GM18909 (cell line): ENCODE results near the gene AKR1B1.

ENCODE experiments used
- ATAC-seq: cut with Tn5 transposase; IDR thresholded peaks from one replicate; pipeline ENCODE4 v1.9.1; 2021; ENCODE audit warnings: mild to moderate bottlenecking; ENCODE audit not compliant: unreplicated experiment, poor library complexity

Gene AKR1B1

DNA sequence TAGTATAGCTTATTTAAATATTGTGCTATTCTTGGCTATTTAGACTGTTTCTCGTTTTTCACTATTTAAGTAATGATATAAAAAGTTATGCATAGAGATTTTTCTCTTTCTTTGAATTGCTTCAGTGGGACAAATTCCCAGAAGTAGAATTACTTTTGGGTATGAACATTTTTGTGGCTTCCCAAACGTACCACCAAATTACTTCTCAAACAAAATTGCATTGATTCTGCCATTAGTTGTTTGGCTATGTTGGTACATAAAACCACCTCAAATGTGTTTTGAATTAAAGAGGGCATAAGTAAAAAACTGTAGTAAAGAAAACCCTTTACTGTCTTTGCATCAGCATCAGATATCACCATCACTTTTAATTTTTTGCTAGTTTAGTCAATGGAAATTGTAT lies 31.0 kb downstream of the AKR1B1 start:
- no peak for ATAC-seq

DNA sequence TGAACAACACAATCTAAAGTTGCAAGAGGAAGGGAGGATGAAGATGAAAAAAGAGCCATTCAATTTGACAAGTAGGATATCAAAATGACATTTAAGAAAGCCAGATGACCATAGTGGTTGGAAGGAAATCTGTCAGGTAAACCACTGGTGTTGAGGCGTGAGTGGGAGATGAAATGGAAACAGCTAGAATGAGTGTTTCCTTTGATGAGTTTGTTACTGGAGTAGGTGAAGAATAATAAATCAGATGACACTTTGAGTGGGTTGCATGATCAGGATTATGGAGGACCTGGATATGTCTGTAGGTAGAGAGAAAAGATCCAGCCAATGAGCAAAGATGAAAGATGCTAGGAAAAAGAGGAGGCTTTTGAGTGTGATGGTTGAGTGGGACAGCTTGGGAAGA lies 33.1 kb downstream of the AKR1B1 start:
- ATAC-seq: no peak

DNA sequence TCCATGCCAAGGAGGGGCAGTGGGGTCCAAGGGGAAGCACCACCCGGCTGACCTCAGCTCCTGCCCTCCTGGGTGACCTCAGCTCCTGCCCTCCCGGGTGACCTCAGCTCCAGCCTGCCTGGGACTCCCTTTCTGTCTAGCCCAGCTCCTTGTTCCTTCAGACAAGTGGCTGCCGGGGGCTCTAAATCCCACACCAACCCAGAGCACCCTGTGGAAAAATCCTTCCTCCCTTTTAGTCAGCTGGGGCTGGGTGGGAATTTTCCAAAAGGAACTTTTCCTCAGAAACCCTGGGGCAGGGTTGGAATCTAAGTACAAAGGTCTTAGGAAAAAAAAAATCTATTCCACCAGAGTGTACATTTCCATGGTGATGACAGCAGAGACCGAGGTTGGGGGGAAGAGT lies 36.3 kb downstream of the AKR1B1 start:
- no peak for ATAC-seq

DNA sequence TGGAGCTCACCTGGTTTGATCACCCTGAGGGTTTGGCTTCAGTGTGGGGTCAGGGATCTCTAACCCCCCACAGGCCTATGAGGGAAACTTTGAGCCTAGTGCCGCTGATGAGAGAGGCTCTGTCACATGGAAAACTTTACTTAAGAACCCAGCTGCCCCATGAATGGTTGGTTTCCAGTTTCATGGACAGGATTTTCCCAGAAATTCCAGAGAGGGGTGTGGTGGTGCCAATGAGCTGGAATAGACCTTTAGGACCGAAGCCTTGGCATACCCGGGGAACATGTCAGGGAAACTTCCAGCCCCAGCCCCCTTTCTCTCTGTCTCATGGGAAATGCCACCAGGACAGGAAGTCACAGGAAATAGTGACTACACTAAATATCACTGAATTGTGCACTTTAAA lies 36.9 kb downstream of the AKR1B1 start:
- no peak for ATAC-seq

DNA sequence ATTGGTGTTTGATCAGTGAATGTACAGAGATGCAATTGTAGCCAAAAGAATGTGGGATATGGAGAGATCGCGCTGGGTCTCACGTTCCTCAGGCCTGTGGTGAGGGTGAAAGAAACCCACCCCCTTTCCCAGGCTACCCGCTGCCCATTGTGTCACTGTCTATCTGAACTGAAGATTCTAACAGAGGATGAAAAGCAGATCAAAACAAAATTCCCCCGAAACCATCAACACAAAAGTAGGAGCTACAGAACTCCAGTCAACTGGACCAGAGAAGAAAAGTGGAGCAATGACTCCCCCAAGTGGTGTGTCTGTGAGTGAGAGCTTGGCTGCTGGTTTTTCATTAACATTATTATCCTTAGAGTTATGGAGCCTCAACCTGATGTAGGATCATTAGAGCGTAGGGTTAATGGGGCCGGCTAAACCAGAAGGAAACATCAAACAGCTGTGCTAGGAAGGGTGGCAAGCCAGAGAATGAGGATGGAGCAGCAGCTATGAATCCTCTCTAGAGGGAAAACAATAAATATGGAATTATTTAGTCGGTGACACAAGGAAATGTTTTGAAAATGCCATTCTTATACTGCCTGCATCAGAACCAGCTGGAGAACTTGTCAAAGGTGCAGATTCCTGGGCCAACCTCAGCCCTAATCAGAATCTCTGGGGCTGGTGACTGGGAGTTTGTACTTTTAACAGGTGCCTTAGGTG lies 38.3 kb downstream of the AKR1B1 start:
- no peak for ATAC-seq

DNA sequence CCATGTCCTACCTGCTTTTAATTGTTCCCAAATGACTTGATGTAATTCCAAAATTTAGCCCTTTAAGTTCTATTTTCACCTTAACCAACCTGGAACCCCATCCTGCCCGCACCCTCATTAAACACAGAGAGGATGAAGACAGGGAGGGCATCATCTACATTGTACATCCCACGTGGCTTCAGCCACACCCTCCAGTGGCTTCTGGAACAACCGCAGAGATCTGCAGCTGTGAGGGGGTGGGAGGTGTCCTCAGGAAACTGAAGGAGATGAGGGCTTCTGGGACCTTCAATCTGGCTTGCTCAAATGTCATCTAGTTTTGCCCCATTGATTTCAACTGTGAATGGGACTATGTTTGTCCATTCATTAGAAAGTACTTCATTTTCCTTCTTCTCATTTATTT lies 39.0 kb downstream of the AKR1B1 start:
- no peak for ATAC-seq

DNA sequence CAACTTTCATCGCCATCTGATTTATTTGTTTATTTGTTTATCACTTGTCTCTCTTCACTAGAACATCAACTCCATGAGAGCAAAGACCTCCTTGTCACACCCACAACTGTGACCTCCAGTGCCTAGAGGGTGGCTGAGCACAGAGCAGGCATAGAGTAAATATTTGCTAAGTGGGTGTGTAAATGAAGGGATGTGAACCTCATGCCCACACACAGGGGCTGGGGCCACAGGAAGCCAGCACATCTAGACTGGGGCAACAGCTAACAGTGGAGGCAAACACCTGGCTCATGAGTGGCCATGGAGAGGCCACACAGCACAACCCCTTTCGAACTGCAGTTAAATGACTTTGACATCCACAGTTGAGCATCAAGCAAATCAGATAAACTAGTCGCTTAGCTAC lies 39.8 kb downstream of the AKR1B1 start:
- no peak for ATAC-seq

DNA sequence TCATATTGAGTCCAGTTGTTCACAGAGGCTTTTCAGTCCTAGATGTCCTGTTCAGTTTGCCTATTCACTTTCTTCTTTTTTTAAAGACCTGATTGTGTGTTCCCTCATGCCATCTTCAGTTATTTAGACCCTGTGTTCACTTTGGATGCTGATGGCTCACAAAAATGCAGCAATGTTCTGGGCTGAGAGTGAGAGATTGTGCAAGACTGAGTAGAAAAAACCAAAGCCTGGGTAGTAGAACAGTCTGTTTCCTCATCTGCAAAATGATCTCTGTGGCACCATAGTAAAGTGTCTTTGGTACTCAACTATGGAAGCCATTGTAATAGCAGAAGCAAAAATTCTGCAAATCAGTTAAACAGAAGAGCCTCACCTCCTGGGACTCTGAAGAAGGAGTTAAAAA lies 43.2 kb downstream of the AKR1B1 start:
- ATAC-seq: no peak

DNA sequence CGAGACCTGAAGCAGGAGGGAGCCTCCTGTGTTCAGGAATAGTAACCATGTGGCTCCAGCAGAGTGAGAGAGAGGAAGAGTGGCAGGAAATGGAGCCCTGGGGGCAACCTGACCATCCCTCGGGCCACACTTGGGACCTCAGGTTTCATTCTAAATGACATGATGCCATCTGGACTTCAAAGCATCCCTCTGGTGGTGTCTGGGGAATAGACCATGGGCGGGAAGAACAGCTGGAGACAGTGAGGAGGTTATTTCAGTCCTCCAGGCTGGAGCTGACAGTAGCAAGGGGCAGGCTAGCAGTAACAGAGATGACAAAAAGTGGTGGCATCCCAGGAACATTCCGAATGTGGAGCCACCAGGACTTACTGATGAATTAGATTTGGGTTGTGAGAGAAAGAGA lies 44.8 kb downstream of the AKR1B1 start:
- no peak for ATAC-seq

DNA sequence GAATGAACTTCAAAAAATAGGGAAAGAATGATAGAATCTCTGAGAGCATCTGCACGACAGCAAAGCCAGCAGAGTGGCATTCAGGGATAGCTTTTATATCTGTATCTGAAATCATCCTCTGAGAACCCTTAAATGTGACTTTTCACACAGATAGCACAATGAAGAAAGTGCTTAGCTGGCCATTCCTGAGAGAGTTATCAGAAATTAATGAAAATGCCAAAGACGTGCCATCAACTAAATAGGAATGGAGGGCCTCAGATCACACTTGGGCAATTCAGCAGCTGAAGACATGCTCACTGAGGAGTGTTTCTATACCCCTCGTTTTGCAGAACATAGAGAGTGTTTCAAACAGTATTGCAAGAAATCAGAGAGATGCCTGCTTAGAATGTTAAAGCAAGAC lies 51.6 kb downstream of the AKR1B1 start:
- no peak for ATAC-seq

DNA sequence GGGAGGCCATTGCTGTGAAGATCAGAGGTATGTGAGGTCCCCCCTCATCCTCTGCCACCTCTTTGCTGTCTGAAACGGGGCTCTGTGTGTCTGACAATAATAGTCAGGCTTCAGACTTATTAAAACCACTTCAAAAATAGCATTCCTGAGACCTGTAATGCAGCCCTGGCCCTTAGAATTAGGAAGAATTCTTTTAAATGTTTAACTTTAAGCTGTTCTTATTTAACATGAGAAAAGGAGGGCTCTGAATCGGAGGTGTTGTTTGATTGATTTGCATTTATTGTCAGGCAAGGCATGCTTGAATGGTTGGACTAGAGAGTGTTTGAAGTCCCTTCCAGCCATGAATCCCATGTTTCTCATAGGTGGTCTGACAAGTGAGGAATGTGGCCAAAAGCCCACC lies 52.5 kb downstream of the AKR1B1 start:
- no peak for ATAC-seq

DNA sequence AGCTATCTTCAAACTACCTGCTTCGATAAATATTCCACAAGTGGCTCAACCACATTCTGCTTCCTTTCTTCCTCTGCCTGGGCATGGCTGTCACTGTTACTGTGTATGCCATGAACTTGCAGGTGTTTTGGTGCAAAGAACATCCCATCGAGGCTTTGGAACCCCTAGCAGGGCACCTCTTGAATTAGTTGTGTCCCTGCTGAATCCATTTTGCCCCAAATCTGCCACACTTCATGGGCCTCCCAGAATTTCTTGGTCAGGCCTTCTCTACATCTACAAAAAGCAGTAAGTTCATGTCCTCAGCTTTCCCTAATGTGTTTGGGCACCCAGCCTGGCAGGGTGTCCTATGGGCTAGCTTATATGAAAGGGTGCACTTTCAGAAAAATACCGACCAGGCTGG lies 53.6 kb downstream of the AKR1B1 start:
- ATAC-seq: no peak

DNA sequence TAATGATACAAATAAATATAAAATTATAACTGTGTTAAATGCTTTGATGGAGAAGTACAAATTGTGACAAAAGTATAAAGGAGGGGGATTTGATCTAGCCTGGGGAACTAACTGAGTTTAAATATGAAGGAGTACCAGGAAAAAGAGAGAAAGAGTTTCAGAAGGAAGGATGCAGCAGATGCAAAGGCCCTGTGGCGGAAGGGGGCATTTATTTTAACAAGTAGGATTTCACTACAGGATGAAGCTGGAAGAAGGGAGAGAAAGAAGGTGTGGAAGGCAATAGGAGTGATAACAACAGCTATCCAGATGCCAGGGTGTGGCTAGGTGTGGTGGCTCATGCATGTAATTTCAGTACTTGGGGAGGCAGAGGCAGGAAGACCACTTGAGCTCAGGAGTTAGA lies 55.8 kb downstream of the AKR1B1 start:
- no peak for ATAC-seq

DNA sequence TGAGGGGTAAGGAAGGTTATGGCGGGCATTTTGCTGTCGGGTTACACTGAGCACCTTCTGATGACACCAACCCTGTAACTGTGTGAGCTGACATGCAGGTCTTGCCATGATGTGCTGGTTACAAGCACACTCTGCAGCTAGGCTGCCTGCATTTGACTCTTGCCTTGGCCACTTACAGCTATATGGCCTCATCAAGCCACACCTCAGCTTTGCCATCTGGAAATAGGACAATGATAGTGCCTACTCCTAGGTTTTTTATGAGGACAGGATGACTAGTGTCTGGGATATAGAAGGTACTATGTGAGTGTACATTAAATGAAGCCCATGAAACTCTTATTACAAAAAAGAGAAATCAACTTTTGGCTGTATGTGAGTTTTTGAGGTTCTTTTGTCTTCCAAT lies 58.0 kb downstream of the AKR1B1 start:
- no peak for ATAC-seq

DNA sequence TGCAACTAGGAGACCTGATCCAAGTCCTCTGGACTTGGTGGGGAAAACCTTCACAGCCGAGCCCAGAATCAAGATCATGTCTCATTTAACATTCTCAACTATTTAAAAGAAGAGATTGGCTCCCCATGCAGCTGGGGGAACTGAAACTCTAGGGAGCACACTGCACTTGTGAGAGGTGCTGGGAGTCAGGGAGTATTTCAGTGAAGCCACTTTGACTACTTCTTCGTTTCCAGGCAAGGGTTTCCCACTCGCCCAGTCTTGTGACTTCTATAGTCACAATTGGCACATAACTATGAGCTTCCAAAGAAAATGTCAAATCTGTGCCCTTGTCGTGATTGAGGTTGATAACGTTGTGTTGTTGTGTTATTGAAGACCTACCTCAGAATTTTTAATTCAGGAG lies 62.9 kb downstream of the AKR1B1 start:
- no peak for ATAC-seq

DNA sequence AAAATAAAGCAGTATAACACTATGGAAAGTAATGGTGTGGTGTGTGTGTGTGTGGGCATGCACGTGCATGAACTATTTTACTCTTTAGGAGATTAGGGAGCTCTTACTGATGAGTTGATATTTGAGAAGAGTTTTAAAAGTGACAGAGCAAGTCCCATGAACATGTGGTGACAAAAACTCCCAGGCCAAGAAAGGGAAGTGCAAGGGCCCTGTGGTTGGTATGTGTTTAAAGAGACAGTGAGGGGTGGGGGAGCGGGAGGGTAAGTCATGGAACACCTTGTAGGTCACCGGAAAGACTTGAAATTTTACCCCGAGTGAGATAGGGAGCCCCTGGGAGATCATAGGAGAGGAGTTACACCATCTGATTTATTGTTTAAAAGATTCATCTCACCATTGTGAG lies 63.3 kb downstream of the AKR1B1 start:
- no peak for ATAC-seq

DNA sequence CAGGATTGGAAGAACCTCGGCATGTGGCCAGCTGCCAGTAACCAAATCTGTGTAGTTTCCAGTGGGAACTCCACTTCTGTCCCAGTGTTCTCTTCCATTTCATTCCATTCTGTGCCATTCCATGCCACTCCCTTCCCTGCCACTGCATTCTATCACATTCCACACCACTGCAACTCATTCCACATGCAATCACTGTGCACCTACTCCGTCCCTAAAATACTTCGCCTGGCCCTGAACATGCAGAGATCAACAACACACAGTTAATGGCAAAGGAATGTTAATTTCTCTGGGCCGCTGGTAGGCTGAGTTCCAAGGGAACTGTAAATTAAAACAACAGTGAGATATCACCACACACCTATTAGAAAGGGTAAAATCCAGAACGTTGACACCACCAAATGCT lies 64.8 kb downstream of the AKR1B1 start:
- ATAC-seq: no peak
